ENCODE data around the gene RNF19B. TPM values are rescaled to one million over a fixed set of nuclear protein-coding genes. Genes with fewer than 3 reads are reported as not detected.
"Not testable (repeated sequence)": the region's sequence is repeated elsewhere in the genome, so short reads cannot be mapped to it uniquely, and the experiment has no call there.

RNF19B gene
- total and polyA plus RNA-seq, 9 donors = 6.8 to 11.1 (median 9.7) TPM

DNA sequence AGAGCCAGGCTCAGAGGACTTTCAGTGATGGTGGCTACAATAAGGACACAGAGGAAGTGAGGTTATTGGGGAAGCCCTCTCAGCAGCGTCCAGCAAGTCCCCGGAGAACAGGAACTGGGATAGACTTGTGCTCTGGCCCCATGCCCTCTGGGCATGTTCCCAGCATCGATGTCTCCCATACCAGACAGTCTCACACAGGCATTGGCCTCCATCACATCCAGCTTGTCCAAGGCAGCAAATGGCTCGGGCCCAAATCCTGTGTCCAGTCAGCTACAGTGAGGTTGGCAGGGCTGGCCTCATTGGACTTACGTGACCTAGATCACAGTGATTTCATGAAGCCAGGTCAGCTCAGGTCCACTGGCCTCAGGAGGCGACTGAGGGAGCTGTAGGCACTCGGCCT lies 43.8 kb downstream of the RNF19B start:
- Histone ChIP-seq H3K4me1 (ENCODE audit: control insufficient read depth, insufficient read depth, low read length) (peaks cover 17% of the 10 kb centered on the region), H3K27me3 (ENCODE audit: control insufficient read depth, insufficient read depth, low read length) (peaks cover 24% of the 10 kb centered on the region), H3K36me3 (ENCODE audit: control insufficient read depth, insufficient read depth, low read length) (no peaks in the 10 kb centered on the region), H3K9me3 (replicated peaks; ENCODE audit: control insufficient read depth, low read depth, low read length) (no peaks in the 10 kb centered on the region), H3K27ac (ENCODE audit: low read length) (no peak overlapping the region), H3K4me3 (ENCODE audit: low read length) (no peak overlapping the region)
- DNase-seq = peak; percentile 37
- 55% methylated on average over 7 of the region's 7 CpGs for WGBS (ENCODE audit: insufficient coverage)

DNA sequence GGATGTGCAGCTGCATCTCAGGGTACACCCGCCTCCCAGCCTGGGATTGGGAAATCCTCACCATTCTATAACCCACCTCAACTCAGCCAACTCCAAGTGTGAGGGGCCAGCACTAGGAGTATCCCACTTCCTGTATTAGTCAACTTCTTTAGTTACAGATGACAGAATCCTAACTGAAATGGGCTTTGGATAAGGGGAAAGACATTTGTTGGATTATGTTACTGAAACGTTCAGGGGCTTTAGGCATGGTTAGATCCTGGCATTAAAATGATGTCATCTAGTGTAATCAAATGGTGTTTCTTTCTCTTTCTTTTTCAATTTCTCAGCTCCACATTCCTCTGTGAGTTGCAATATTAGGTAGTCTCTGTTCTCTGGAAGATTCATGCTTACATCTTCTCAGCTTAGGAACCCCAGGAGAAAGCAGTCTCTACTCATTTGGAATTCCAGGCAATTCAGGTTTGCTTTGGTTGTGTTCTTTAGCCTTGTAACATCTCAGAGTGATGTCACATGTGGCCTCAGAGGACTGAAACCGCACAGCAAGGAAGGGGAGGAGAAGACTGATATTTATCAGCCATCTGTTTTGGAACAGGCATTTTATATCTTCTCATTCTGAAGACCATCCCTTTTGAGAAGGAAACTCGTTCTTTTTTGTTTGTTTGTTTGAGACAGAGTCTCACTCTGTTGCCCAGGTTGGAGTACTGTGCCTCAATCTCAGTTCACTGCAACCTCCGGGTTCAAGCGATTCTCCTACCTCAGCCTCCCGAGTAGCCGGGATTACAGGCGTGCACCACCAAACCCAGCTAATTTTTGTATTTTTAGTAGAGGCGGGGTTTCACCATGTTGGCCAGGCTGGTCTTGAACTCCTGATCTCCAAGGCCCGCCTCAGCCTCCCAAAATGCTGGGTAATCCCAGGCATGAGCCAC lies 44.5 kb downstream of the RNF19B start:
- WGBS (ENCODE audit: insufficient coverage) = 73% methylated on average over 4 of the region's 11 CpGs
- Histone ChIP-seq H3K27me3 (ENCODE audit: control insufficient read depth, insufficient read depth, low read length) (peaks cover 17% of the 10 kb centered on the region), H3K9me3 (replicated peaks; ENCODE audit: control insufficient read depth, low read depth, low read length) (no peaks in the 10 kb centered on the region), H3K4me3 (ENCODE audit: low read length) (no peak overlapping the region), H3K36me3 (ENCODE audit: control insufficient read depth, insufficient read depth, low read length) (no peaks in the 10 kb centered on the region), H3K27ac (ENCODE audit: low read length) (no peak overlapping the region), H3K4me1 (ENCODE audit: control insufficient read depth, insufficient read depth, low read length) (peaks cover 12% of the 10 kb centered on the region)
- DNase-seq = peak; percentile 51

DNA sequence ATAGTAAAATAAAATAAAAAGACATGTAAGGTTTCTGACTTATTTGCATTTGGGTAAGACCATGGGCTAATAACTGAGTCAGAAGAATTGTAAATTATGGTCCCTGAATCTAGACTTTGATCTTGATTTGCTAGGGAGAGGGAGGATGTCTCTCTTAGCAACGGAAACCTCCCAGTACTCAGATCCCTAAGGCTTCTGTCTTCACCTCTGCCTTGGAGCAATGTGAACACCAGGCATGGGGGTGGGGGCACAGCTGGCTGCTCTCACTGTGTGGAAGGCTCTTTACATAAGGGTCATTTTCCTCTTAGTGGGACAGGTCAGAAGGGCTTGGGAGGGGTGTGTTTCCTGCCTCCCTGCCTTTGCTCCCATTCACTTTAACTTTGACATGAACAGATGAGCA lies 46.4 kb downstream of the RNF19B start:
- H3K4me3 ChIP-seq (ENCODE audit: low read length) = no peak overlapping the region
- H3K9me3 ChIP-seq (replicated peaks; ENCODE audit: control insufficient read depth, low read depth, low read length) = peaks cover 2% of the 10 kb centered on the region
- H3K4me1 ChIP-seq (ENCODE audit: control insufficient read depth, insufficient read depth, low read length) = peaks cover 6% of the 10 kb centered on the region
- no peaks in the 10 kb centered on the region for H3K36me3 ChIP-seq (ENCODE audit: control insufficient read depth, insufficient read depth, low read length)
- H3K27me3 ChIP-seq (ENCODE audit: control insufficient read depth, insufficient read depth, low read length) = peaks cover under 1% of the 10 kb centered on the region
- H3K27ac ChIP-seq (ENCODE audit: low read length) = no peak overlapping the region
- no peak for DNase-seq
- no CpG with 5 or more reads among the region's 1 CpG for WGBS (ENCODE audit: insufficient coverage)

DNA sequence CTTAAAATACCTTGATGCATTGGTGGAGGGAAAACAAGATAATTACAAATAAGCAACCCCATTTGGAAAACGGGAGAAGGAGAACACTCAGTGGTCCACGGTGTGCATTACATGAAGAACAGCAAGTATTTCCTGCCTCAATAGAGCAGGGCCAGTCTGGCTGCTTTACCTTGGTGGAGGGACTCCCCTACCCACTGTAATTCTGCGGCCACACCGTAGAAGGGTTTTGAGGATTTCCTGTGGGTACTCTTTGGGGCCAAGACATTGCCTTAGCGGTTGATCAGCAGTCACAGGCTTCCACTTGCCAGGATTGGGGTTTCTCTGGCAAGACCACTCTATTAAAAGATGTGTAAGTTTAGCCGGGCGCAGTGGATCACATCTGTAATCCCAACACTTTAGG lies 47.1 kb downstream of the RNF19B start:
- Histone ChIP-seq H3K27me3 (ENCODE audit: control insufficient read depth, insufficient read depth, low read length) (no peaks in the 10 kb centered on the region), H3K4me3 (ENCODE audit: low read length) (no peak overlapping the region), H3K36me3 (ENCODE audit: control insufficient read depth, insufficient read depth, low read length) (no peaks in the 10 kb centered on the region), H3K9me3 (replicated peaks; ENCODE audit: control insufficient read depth, low read depth, low read length) (peaks cover 2% of the 10 kb centered on the region), H3K27ac (ENCODE audit: low read length) (no peak overlapping the region), H3K4me1 (ENCODE audit: control insufficient read depth, insufficient read depth, low read length) (peaks cover 6% of the 10 kb centered on the region)
- WGBS (ENCODE audit: insufficient coverage) = 62% methylated on average over 2 of the region's 7 CpGs
- no peak for DNase-seq

DNA sequence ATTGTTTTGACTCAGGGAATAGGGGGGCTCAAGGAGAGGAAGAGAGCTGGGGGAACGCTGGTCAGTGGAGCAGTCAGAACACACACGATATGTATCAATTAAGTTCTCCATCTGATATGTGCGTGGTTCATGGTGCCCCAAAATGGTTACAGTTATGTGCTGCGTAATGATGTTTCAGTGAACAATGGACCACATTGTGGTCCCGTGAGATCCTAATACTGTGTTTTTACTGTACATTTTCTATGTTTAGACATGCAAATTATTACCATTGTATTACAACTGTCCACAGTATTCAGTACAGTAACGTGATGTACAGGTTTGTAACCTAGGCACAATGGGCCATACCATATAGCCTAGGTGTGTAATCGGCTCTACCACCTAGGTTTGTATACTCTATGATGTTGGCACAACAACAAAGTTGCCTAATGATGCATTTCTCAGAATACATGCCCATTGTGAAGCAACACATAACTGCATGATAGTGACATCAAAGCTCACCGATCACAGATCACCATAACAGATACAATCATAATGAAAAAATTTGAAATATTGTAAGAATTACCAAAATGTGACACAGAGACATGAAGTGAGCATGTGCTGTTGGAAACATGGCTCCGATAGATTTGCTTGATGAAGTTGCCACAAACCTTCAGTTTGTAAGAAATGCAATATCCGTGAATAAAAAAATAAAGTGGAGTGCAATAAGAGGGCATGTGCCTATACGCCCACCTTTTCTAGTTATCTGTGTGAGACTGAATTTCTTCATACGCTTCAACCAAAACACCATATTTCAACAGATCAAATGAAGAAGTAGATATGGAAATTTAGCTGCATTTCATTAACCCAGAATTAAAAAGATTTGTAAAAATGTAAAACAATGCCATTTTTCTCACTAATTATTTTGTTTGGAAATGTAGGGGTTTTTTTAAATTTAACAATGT lies 48.6 kb downstream of the RNF19B start:
- H3K36me3 ChIP-seq (ENCODE audit: control insufficient read depth, insufficient read depth, low read length) = no peaks in the 10 kb centered on the region
- H3K27me3 ChIP-seq (ENCODE audit: control insufficient read depth, insufficient read depth, low read length) = peaks cover 2% of the 10 kb centered on the region
- H3K9me3 ChIP-seq (replicated peaks; ENCODE audit: control insufficient read depth, low read depth, low read length) = peaks cover 2% of the 10 kb centered on the region
- 95% methylated on average over 5 of the region's 12 CpGs for WGBS (ENCODE audit: insufficient coverage)
- H3K4me3 ChIP-seq (ENCODE audit: low read length) = no peak overlapping the region
- peaks cover 6% of the 10 kb centered on the region for H3K4me1 ChIP-seq (ENCODE audit: control insufficient read depth, insufficient read depth, low read length)
- no peak for DNase-seq
- H3K27ac ChIP-seq (ENCODE audit: low read length) = no peak overlapping the region

DNA sequence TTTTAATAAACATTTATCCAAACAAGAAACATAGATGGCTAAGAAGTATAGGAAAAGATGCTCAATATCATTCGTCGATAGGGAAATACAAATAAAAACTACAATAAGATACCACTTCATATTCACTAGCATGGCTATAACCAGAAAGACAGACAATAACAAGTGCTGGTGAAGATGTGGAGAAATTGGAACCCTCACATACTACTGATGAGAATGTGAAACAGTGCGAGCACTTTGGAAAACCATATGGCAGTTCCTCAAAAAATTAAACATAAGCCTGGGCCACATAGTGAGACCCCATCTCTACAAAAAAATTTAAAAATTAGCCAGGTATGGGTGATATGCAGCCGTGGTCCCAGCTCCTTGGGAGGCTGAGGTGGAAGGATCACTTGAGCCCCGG lies 54.3 kb downstream of the RNF19B start:
- no peak overlapping the region for H3K27ac ChIP-seq (ENCODE audit: low read length)
- no peak for DNase-seq
- no CpG with 5 or more reads among the region's 5 CpGs for WGBS (ENCODE audit: insufficient coverage)
- peaks cover 2% of the 10 kb centered on the region for H3K9me3 ChIP-seq (replicated peaks; ENCODE audit: control insufficient read depth, low read depth, low read length)
- H3K4me1 ChIP-seq (ENCODE audit: control insufficient read depth, insufficient read depth, low read length) = no peaks in the 10 kb centered on the region
- no peak overlapping the region for H3K4me3 ChIP-seq (ENCODE audit: low read length)
- H3K27me3 ChIP-seq (ENCODE audit: control insufficient read depth, insufficient read depth, low read length) = peaks cover 4% of the 10 kb centered on the region
- H3K36me3 ChIP-seq (ENCODE audit: control insufficient read depth, insufficient read depth, low read length) = no peaks in the 10 kb centered on the region

DNA sequence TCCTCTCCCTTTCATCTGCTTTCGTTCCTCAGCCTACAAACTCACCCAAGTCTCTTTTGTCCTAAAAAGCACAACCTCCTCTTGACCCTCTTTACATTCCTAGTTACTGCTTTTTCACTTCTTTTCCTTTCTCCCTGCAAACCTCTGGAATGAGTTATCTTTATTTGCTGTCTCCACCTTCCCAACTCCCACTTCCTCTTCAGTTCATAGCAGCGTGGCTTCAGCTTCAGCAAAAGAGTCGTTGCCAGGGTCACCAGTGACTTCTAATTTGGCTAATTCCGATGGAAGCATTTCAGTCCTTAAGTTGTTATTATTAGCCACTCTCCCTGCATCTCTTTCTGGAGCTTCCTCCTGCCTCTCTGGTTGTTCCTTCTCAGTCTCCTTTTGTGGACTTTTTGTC lies 57.2 kb downstream of the RNF19B start:
- H3K27ac ChIP-seq (ENCODE audit: low read length) = no peak overlapping the region
- H3K27me3 ChIP-seq (ENCODE audit: control insufficient read depth, insufficient read depth, low read length) = peaks cover 9% of the 10 kb centered on the region
- WGBS (ENCODE audit: insufficient coverage) = 13% methylated on average over 4 of the region's 4 CpGs
- no peaks in the 10 kb centered on the region for H3K4me1 ChIP-seq (ENCODE audit: control insufficient read depth, insufficient read depth, low read length)
- no peaks in the 10 kb centered on the region for H3K9me3 ChIP-seq (replicated peaks; ENCODE audit: control insufficient read depth, low read depth, low read length)
- no peak overlapping the region for H3K4me3 ChIP-seq (ENCODE audit: low read length)
- H3K36me3 ChIP-seq (ENCODE audit: control insufficient read depth, insufficient read depth, low read length) = no peaks in the 10 kb centered on the region
- no peak for DNase-seq

DNA sequence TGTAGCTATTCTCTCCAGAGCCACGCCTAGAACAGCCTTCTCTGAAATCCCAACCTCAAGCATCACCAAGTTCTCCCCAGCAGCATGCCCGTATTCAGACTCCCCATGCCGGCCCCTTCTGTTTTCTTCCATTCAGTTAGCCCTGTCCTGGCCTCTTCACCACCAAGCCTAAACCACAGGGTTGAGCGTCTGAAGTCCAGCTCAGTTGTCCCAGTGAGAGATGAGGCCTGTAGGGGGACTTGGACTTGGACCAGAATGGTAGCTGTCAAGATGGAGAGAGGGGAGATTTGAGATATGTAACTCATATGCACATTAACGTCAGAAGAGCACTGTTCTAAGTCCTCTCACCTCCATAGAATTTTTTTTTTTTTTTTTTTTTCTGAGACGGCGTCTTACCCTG lies 58.0 kb downstream of the RNF19B start:
- WGBS (ENCODE audit: insufficient coverage) = 100% methylated on average over 1 of the region's 7 CpGs
- no peak overlapping the region for H3K4me3 ChIP-seq (ENCODE audit: low read length)
- H3K27me3 ChIP-seq (ENCODE audit: control insufficient read depth, insufficient read depth, low read length) = peaks cover 14% of the 10 kb centered on the region

DNA sequence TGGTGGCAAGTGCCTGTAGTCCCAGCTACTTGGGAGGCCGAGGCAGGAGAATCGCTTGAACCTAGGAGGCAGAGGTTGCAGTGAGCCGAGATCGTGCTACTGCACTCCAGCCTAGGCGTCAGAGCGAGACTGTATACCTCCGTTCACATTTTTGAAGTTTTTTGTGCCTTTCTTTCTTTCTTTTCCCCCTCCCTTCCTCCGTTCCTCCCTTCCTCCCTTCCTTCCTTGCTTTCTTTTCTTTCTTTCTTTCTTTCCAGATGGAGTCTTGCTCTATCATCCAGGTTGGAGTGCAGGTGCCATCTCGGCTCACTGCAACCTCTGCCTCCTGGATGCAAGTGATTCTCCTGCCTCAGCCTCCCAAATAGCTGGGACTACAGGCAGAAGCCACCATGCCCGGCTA lies 59.0 kb downstream of the RNF19B start:
- DNase-seq; H3K27ac ChIP-seq (ENCODE audit: low read length); H3K4me1 ChIP-seq (ENCODE audit: control insufficient read depth, insufficient read depth, low read length); H3K4me3 ChIP-seq (ENCODE audit: low read length); H3K36me3 ChIP-seq (ENCODE audit: control insufficient read depth, insufficient read depth, low read length); H3K9me3 ChIP-seq (replicated peaks; ENCODE audit: control insufficient read depth, low read depth, low read length): not testable (repeated sequence)
- WGBS (ENCODE audit: insufficient coverage) = 80% methylated on average over 9 of the region's 10 CpGs
- peaks cover 21% of the 10 kb centered on the region for H3K27me3 ChIP-seq (ENCODE audit: control insufficient read depth, insufficient read depth, low read length)

More for the DNA sequence above, 58.0 kb downstream of the RNF19B start:
- peaks cover 1% of the 10 kb centered on the region for H3K4me1 ChIP-seq (ENCODE audit: control insufficient read depth, insufficient read depth, low read length)
- no peaks in the 10 kb centered on the region for H3K9me3 ChIP-seq (replicated peaks; ENCODE audit: control insufficient read depth, low read depth, low read length)
- no peaks in the 10 kb centered on the region for H3K36me3 ChIP-seq (ENCODE audit: control insufficient read depth, insufficient read depth, low read length)
- no peak overlapping the region for H3K27ac ChIP-seq (ENCODE audit: low read length)
- no peak for DNase-seq

DNA sequence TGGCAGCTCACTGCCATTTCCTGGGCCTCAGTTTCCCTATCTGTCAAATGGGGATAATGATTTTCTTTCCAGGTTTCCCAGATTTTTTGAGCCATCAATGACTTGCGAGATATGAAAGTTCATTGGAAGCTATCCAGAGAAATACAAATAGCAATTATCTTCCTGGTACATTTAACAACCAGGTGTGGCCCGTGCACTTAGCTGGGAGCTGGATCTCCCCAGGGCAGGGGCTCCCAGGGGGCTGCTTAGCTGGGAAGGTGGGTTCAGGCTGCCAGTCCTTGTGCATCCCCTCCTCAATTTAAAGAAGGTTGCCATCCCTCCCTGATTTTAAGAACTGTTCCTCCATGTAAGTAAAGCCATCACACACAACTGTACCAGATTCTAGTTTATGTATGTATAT lies 59.8 kb downstream of the RNF19B start:
- WGBS (ENCODE audit: insufficient coverage) = no CpG with 5 or more reads among the region's 2 CpGs
- H3K27ac ChIP-seq (ENCODE audit: low read length) = no peak overlapping the region
- no peaks in the 10 kb centered on the region for H3K9me3 ChIP-seq (replicated peaks; ENCODE audit: control insufficient read depth, low read depth, low read length)
- H3K4me3 ChIP-seq (ENCODE audit: low read length) = no peak overlapping the region
- DNase-seq = no peak
- no peaks in the 10 kb centered on the region for H3K36me3 ChIP-seq (ENCODE audit: control insufficient read depth, insufficient read depth, low read length)
- peaks cover 29% of the 10 kb centered on the region for H3K27me3 ChIP-seq (ENCODE audit: control insufficient read depth, insufficient read depth, low read length)
- peaks cover 13% of the 10 kb centered on the region for H3K4me1 ChIP-seq (ENCODE audit: control insufficient read depth, insufficient read depth, low read length)

All from muscle of leg (tissue), 11 donors.